ENCODE measurements around the gene GPR139. TPM values are rescaled to one million over a fixed set of nuclear protein-coding genes. Genes with fewer than 3 reads are reported as not detected.

Gene GPR139
- total RNA-seq, 1 experiment from 2014 or later = not detected

GRCh38 chr16:20064520-20064919 is 9.2 kb downstream of the GPR139 start:
- TF ChIP-seq EZH2 (IDR thresholded peaks at IDR 0.05; ENCODE audit: borderline replicate concordance, low read depth, low read length, poor library complexity, severe bottlenecking) = no peak
- TF ChIP-seq, protein P1, sequence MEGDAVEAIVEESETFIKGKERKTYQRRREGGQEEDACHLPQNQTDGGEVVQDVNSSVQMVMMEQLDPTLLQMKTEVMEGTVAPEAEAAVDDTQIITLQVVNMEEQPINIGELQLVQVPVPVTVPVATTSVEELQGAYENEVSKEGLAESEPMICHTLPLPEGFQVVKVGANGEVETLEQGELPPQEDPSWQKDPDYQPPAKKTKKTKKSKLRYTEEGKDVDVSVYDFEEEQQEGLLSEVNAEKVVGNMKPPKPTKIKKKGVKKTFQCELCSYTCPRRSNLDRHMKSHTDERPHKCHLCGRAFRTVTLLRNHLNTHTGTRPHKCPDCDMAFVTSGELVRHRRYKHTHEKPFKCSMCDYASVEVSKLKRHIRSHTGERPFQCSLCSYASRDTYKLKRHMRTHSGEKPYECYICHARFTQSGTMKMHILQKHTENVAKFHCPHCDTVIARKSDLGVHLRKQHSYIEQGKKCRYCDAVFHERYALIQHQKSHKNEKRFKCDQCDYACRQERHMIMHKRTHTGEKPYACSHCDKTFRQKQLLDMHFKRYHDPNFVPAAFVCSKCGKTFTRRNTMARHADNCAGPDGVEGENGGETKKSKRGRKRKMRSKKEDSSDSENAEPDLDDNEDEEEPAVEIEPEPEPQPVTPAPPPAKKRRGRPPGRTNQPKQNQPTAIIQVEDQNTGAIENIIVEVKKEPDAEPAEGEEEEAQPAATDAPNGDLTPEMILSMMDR (conservative IDR thresholded peaks at IDR 0.05; ENCODE audit: low read depth, low read length) = no peak
- intact Hi-C loops (cut with micrococcal nuclease; ENCODE audit: unreplicated experiment) = no loop called here
- Histone ChIP-seq H3K36me3 (ENCODE audit: insufficient read depth, low read length, poor library complexity, severe bottlenecking) (no peaks in the 10 kb centered on the region), H3K4me1 (ENCODE audit: insufficient read depth, low read length, poor library complexity, severe bottlenecking) (no peaks in the 10 kb centered on the region), H3K27me3 (replicated peaks; ENCODE audit: insufficient read depth, low read depth, low read length, poor library complexity) (peaks cover 16% of the 10 kb centered on the region), H3K4me3 (ENCODE audit: low read depth, low read length, poor library complexity, severe bottlenecking) (no peak overlapping the region), H3K27ac (ENCODE audit: low read depth, low read length, poor library complexity, severe bottlenecking) (no peak overlapping the region), H3K9me3 (ENCODE audit: low read depth, low read length, poor library complexity, severe bottlenecking) (no peaks in the 10 kb centered on the region)
- ChIA-PET POLR2A (ENCODE audit: low non-redundant PET) (no interaction called here), CTCF (no interaction called here)
- BruUV-seq (replicated peaks) = no TSS peak
- DNase-seq (ENCODE audit: low spot score) = no peak

- no peaks in the 10 kb centered on the region for H3K4me1 ChIP-seq (ENCODE audit: insufficient read depth, low read length, poor library complexity, severe bottlenecking)
Observed at GRCh38 chr16:20061132-20061531, 12.6 kb downstream of the GPR139 start.

GRCh38 chr16:20056436-20056835 is 17.3 kb downstream of the GPR139 start:
- intact Hi-C loops (cut with micrococcal nuclease; ENCODE audit: unreplicated experiment) = no loop called here
- Histone ChIP-seq H3K36me3 (ENCODE audit: insufficient read depth, low read length, poor library complexity, severe bottlenecking) (no peaks in the 10 kb centered on the region), H3K27me3 (replicated peaks; ENCODE audit: insufficient read depth, low read depth, low read length, poor library complexity) (peaks cover 22% of the 10 kb centered on the region), H3K4me1 (ENCODE audit: insufficient read depth, low read length, poor library complexity, severe bottlenecking) (no peaks in the 10 kb centered on the region), H3K27ac (ENCODE audit: low read depth, low read length, poor library complexity, severe bottlenecking) (no peak overlapping the region), H3K9me3 (ENCODE audit: low read depth, low read length, poor library complexity, severe bottlenecking) (no peaks in the 10 kb centered on the region), H3K4me3 (ENCODE audit: low read depth, low read length, poor library complexity, severe bottlenecking) (no peak overlapping the region)
- no TSS peak for BruUV-seq (replicated peaks)
- DNase-seq (ENCODE audit: low spot score) = no peak
- ChIA-PET POLR2A (ENCODE audit: low non-redundant PET) (no interaction called here), CTCF (no interaction called here)
- TF ChIP-seq, protein P1 (conservative IDR thresholded peaks at IDR 0.05; ENCODE audit: low read depth, low read length) = no peak
- TF ChIP-seq EZH2 (IDR thresholded peaks at IDR 0.05; ENCODE audit: borderline replicate concordance, low read depth, low read length, poor library complexity, severe bottlenecking) = no peak

More at GRCh38 chr16:20061132-20061531, 12.6 kb downstream of the GPR139 start:
- DNase-seq (ENCODE audit: low spot score) = no peak
- H3K27me3 ChIP-seq (replicated peaks; ENCODE audit: insufficient read depth, low read depth, low read length, poor library complexity) = no peaks in the 10 kb centered on the region
- no peaks in the 10 kb centered on the region for H3K36me3 ChIP-seq (ENCODE audit: insufficient read depth, low read length, poor library complexity, severe bottlenecking)
- ChIA-PET CTCF (no interaction called here), POLR2A (ENCODE audit: low non-redundant PET) (no interaction called here)
- no peak overlapping the region for H3K4me3 ChIP-seq (ENCODE audit: low read depth, low read length, poor library complexity, severe bottlenecking)
- TF ChIP-seq, protein P1 (conservative IDR thresholded peaks at IDR 0.05; ENCODE audit: low read depth, low read length) = no peak
- TF ChIP-seq EZH2 (IDR thresholded peaks at IDR 0.05; ENCODE audit: borderline replicate concordance, low read depth, low read length, poor library complexity, severe bottlenecking) = no peak
- H3K27ac ChIP-seq (ENCODE audit: low read depth, low read length, poor library complexity, severe bottlenecking) = no peak overlapping the region
- intact Hi-C loops (cut with micrococcal nuclease; ENCODE audit: unreplicated experiment) = no loop called here
- no TSS peak for BruUV-seq (replicated peaks)
- H3K9me3 ChIP-seq (ENCODE audit: low read depth, low read length, poor library complexity, severe bottlenecking) = no peaks in the 10 kb centered on the region
